CD4-positive, alpha-beta T cell treated with Interleukin-1 beta for 1 hour (primary cell): ENCODE measurements around the gene KIRREL3.
A peak's percentile ranks its signal among the peaks of the same experiment; 100 is the strongest.
"Not testable (repeated sequence)": the region's sequence is repeated elsewhere in the genome, so short reads cannot be mapped to it uniquely, and the experiment has no call there.

Source experiments
- DNase-seq, 2 donors: peaks; one replicate each; pipeline ENCODE4 v3.0.0-alpha.2; 2020 to 2022

KIRREL3 gene

DNA sequence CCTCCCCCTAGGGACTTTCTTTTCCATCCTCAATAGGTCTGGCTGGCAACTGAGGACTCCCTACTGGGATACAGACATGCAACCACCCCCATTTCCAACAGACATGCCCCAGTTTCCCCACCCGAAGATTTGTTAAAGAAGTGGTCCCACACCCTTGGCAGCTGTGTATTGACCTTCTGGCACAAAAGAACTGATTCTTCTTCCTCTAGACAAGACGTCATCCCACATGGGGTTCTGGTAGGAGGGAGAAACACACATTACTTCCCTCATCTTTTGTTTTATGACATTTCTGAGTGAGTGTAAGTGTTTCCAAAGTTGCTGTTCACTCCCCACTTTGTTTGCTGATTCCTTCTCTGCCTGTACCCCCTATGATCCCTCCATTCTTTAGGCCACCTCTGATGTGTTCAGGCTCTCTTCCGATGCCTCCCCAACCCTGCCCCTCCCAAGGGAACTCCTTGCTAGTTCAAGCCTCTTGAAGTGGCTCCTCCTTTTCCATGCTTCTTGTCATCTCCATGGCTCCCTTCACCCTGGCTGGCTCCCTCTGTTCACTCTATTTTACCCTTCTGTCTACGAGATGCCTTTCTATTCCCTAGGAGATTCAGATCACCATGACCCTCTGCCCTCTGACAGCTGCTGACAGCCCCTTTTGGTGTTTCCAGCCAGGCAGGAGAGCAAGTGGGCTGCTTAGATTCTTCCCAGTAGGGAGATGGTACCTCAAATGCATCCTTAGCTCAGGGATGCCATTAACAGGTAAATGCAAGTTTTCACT is 4.3 kb downstream of the KIRREL3 start:
- no peak for DNase-seq

DNA sequence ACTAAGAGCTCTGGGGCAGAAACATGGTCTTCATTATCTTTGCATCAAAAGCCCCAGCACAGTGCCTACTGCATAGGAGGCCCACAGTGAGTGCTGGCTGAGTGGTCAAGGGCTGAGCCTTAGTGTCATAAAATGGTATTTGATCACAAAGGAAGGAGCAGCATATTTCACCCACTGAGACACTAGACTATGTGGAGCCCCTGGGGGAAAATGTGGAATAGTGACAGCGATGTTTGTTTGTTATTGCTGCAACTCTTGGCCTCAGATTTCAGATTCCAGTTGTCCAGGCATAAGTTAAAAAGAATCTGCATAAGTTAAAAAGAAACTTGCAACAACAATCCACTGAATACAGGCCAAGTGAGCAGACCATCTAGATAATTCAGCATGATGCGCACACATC is 7.0 kb downstream of the KIRREL3 start:
- no peak for DNase-seq

DNA sequence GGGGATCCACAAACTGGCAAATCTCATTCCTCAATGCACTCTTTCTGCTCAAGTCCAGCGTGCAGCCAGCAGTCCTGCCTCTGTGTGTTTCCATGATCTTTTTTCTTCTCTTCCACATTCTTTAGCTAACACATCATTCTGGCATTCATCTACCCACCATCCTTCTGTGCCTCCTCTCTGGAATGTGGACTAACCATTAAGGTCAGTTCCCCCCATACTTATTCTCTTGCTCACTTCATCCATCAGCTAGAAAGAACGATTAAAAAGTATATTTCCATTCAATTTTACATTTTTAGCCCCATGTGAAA is 7.8 kb downstream of the KIRREL3 start:
- DNase-seq, result no peak

DNA sequence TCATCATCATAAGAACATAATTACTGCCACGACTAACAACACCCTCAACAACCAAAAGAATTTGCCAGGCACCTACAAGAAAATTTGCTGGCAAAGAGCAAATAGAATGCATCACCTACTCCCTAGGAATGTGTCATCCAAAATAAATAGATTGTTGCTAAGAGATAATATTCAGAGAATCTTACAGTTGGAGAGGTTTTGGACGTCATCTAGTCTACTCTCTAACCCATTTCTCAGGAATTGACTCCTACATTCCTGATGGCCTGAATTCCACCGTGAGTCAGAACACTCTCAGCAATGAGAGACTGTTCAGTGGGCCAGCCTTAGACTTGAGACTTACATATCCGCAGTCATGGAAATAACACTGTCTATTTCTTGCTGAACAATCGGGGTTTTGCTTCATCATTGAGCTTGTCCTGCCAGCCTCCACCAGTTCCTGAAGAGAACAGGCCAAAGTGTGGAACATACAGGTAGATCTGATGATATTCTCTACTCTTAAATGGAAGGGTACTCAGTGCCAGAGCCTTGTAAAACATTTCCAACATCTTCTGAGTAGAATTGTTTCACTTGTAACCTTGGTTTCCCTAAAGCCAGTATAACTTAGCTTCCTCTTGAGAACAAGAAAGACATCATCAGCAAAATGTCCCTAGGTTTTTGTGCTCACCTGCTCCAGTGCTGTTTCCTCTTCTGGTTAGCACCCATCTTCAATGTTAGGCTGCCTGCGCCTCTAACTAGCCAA is 8.3 kb downstream of the KIRREL3 start:
- DNase-seq, result no peak

DNA sequence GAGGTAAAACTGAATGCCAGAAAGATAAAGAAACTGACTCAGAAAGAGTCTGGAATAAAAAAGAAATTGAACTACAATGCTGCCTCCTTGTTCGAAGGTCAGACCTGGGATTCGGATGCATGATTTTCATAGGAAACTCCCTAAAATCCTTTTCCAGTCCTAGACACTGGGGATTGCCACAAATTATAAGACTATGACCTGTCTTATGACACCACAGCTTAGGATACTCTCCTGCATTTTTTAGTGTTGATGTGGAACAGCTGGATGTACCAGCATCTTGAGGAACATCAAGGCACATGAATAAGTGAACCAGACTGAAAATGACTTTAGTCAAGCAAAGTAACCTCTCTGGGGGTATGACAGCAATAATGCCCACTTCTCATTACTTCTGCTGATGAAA is 9.0 kb downstream of the KIRREL3 start:
- DNase-seq, result no peak

DNA sequence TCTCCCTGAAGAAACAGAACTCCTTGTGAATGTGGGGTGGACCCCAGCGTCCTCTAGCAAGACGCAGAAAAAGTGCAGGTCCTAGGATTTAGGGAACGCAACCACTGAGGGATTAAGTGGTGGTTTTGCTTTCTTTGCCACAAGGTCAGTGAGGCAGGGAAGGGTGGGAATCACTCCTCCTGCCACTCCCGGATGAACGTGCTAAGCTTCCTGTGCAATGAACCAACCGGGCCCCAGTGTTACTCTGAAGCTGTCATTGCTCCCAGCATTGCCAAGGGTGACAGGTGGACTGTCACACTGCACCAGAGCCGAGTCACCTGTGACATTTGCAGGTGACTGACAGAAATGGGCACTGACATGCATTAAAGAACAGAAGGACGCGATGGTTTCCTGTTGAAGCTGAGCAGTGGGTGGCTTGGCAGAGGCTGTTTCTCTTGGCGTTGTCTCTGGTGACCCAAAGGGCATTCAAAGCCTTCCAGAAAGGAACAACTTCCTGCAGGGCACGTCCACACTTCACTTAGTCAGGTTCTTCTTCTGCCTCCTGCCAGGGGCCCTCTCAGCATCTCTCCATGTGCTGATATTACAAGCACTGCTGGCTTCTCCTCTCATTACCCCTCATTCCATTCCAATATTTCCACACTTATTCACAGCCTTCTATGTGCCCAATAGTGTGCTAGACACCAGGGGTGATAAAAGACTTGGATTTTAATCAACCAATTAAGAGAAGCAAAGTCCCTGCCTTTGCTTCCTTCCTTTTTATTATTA is 9.7 kb downstream of the KIRREL3 start:
- no peak for DNase-seq

DNA sequence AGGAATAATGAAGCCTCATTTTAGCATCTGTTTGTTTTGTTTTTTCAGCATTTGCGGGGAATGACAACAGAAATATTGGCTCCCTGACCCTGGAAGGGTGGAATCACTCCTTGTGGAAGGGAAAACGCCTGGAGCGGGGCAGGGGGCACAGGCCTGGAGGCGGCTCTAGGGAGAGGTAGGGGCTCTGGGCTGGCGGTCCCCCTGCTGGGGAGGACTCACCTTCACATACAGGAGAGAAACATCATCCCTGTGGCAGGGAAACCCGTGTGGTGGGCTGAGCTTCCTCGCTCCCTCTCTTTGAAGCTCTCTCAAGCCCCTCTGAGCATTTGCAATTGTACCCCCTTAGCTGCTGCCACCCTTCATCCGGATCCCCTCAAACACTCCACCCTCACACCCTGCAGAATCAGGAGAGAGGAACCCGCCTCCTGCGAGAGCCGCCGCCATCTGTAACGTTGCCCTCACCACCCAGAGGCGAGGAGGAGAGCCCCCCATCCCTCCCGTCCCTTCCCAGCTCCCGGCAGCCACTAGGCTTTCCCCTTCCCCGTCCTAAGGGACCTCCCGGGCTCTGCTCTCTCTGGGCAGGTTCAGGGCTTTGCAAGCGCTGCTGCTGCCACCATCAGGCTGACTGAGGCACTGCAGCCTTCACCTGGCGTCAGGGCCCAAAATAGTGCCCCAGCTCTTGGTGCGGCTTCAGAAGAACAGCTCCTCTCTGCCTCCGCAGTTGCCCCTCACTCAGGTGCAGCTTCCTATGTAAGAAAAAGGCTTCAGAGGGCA is 10.4 kb downstream of the KIRREL3 start:
- DNase-seq, result peak; percentile 24 to 43

DNA sequence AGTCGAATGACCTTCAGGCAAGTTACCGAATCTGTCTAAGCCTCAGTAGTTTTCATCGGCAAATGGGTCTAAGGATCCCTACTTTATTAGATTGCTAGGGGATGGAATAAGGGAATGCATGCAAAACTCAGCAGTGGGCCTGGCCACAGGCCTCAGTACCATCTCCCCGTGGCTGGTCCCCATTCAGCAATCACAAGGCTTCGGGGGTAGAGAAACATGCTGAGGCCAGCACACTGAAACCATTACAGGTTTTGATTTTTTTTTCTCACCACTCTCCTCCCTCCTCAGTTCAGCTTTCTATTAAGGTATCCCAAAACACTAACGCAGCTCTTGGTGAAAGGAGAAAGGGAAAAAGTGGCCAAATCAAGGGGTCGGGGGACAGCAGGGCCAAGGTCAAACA is 11.9 kb downstream of the KIRREL3 start:
- DNase-seq, result no peak

DNA sequence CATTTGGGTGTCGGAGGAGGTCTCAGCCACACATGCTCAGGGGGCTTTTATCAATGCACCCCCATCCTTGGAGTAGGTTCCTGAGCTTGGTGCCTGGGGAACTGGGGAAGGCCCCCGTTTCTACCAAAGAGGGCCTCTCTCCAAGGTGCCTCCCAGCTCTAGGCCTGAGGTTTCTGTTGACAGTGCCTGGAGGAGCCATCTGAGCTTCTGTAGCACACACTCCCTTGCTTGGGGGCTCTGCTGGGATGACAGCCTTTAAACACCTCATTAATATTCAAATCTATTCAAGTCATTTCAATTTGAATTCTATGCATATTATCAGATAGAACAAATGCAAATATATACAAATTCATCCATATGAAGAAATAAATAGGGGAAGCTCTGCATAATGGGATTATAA is 18.9 kb downstream of the KIRREL3 start:
- no peak for DNase-seq

DNA sequence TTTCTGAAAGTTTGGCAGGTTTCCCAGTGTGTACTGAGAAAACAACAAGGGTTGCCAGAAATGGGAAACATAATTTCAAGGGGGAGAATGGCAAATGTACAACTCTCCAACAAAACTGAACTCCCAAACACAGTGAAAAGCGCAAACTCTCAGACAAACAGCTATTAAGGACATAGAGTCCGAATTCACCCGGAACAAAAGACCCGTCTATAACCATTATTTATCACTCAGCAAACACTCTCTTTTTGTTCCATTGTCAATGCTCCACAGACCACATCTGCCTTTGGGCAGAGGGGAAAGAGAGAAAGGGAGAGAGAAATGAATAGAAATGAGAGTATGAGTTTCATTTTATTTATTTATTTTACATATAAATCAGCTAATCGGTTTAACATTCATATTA is 21.7 kb downstream of the KIRREL3 start:
- DNase-seq, result no peak

DNA sequence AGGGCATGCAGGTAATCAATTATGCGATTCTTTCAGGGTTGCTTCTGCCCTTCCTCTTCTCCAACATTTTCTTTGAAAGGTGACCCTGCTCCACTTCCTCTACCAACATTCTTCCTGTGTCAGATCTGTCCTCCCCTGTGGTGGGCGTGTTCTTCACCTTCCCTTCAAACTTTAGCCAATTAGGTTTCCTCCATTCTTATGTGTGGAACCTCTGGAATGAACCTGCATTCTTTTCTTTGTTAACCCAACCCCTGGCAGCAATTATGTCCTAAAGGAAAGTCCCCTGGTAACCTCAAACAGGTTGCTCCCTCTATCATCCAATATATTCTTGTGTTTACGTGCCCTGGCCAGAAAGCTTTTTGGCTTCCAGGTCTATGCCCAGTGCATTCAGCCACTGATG is 22.4 kb downstream of the KIRREL3 start:
- DNase-seq, result no peak

DNA sequence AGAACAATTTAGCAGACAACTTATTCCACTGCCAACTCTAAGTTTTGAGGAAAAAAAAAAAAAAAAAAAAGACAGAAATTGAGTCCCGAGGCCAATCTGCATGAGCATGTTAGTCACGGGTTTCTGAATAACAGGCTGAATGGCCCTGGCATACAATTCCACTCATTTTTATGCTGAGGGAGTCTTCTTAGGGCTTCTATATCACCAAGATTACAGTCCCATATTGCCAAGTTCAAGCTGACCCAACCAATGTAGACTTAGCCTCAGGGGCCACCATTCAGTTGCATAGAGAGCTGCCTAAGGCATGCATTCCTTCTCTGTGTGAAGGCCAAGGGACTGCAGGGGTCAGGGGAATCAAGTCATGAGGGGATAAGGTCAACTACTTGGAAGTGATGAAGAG is 27.5 kb downstream of the KIRREL3 start:
- no peak for DNase-seq

DNA sequence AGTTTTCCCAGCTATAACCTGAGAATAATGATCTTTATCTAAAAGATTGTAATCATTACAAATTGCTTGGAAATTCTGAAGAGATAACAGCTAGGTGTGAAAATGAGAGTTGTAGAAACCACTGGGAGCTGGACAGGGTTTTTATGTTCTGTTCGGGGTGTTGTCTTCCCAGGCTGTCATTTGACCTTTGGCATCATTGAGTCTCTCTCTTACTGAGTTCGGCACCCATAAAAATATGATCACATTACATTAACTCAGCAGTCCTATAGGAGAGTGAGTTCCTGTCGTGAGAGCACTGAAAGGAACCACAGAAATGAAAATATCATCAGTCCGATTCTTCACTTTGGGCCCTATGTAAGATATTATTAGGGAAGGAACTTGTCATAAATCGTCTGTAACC is 29.3 kb downstream of the KIRREL3 start:
- DNase-seq, result no peak

DNA sequence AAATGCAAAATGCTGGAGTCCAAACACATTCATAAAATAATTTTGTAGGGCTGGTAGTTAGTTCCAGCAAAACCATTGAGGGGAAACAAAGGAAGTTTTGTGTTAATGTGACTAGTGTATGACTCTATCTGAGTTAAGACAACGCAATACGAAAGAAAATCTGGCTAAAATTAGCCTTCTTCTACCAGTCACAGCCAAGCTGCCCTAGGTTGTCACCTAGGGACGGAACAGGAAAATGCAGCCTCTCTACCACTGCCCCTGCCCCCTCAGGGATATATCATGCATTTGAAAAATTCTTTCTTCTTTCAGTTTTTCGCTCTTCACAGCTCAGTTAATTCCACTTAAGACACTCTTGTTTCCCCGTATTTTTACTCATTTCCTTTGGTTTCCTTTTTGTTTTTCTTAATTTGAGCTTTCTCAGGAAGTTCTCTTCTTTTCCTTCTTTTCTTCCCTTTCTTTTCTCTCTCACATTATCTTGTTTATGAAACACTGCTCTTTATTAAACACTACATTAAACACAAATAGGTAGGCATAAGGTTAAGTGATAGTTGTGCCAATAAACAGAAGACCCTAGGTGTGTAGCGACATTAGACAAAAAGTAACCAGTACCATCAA is 30.6 kb downstream of the KIRREL3 start:
- no peak for DNase-seq

DNA sequence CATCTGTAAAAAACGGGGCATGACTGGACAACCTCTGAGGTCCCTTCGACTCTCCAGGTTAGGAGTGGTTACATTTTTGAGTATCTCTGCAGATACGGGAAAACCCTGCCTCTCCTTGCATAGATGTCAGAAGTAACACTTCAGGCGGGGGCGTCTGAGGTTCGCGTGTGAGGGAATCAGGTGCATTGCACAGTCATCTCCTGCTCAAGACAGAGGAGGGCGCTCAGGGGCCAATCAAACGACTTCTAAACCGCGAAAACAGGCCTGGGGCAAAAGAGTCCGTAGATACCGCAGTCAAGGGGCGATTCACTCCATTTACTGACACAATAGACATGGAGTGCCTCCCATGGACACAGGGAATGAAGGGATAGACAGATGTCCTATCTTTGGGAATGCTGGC is 31.7 kb downstream of the KIRREL3 start:
- DNase-seq, result no peak

DNA sequence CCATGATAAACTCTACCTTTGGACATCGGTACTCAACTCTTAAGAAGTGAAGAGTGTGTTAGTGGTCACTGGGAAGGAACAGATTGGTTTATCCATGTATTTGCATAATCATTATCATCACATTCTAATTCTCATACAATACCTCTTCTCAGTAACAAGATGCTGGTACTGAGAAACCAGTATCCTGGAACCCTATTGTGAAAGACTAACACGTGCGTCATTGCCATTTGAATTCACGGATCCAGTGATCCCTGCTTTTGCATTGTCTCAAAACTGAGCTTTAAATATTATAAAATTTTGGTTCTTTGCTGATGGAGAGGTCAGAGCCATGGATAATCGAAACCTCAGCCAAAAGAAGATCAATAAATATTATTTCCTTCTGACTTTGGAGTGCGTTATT is 35.2 kb downstream of the KIRREL3 start:
- DNase-seq, result no peak

DNA sequence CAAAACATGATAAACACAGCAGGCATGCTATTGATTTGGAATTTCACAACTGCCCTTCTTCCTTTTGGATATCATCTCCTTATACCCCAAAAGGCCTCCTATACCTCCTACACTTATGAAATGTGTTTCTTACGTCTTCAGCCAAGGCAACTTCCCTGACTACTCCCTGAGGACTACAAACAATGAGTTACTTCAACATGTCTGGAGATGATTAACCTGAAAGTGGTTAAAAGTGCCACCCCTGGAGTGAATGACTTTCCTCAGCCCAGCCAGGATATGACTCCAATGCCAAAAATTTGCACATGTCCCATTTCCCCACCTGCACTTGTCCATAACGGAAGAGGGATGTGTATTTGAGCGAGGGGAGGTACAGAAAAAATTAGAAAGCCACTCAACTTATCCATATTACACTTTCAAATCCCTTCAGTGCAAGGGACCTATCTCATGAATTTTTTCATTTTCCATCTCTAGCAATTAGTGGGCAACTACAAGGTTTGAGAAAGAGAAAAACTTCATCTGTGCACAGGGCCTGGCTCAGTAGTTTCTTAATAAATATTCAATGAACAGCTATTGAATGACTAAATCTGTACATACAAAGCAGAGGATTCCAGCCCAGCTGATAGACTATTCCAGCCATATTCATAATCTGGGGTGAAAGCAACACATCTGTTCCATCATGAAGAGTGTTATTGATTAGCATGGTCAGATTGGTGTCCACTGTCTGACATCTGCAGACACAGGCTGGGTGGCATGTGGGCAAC is 36.8 kb downstream of the KIRREL3 start:
- DNase-seq, result no peak

DNA sequence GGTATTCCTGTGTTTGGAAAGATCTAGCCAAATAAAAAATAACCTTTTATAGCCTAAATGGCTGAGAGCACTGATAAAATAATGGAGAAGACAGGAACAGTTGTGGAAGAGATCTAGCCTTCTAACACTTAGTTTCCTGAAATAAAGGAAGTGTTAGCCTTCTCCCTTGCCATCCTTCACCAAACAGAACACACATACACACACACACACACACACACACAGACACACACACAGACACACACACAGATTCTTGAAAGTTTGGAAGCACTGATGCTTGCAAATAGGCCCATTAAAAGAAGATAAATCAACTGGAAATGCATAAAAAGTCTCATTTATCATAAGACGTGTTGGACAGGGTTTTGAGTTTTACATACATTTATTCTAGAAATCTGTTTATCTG is 37.5 kb downstream of the KIRREL3 start:
- DNase-seq, result no peak

DNA sequence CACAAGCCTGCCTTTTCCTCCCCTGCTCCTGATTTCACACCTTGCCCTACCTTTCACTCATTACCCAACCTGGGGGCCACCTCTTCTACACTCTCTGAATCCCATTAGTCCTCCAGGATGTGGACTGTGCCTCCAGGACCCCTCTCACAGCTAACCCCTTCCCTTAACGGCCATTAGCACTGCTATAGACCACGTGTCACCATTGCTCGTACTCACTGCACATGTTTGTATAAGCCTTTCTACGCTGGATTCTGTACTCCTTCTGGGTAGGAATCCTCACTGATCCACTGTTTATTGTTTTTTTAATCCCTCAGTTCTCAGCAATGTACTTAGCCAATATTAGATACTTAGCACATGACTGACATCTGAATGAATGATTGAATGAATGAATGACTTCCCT is 40.9 kb downstream of the KIRREL3 start:
- DNase-seq, result no peak

DNA sequence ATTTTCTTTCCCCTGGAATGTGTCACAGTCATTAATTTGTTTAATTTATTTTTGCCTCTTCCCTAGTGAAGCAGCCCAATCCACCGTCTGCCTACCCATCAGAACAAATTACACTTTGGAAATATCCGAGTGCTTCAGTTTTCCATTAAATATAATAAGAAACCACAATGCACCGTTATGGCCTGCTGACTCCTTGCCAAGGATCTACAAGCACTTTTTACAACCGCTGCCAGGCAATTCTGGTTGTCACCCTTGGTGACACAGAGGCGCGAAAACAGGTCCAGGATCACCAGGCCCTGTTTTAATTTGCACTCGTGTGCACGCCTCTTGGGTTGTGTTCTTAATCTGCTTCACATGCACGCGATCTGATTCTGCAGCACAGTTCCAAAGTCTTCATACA is 43.9 kb downstream of the KIRREL3 start:
- DNase-seq, result no peak

DNA sequence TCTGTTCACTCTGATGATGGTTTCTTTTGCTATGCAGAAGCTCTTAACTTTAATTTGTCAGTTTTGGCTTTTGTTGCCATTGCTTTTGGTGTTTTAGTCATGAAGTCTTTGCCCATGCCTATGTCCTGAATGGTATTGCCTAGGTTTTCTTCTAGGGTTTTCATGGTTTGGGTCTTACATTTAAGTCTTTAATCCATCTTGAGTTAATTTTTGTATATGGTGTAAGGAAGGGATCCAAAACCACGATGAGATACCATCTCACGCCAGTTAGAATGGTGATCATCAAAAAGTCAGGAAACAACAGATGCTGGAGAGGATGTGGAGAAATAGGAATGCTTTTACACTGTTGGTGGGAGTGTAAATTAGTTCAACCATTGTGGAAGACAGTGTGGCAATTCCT is 48.0 kb downstream of the KIRREL3 start:
- not testable (repeated sequence) for DNase-seq

DNA sequence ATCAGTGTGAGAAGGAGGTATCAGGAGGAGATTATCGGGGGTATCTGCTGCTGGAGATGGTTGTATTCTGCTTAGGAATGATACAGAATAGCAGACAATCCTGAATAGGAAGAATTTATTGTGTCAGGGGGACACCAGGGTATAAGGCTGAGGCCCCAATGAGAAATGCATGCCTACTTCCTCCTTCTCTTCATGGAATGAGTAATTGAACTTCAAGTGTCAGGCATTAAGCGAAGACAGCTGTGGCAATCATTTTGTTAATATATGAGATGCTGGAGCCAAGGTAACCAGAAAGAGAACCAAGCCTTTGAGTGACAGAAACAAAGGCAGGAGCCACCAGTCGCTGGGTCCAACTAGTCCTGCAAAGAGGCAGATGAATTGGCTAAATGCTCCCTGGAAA is 49.1 kb downstream of the KIRREL3 start:
- DNase-seq, result no peak
